Thoracic aorta (tissue), 2 donors: ENCODE data around the gene CAND2. TPM values are rescaled to one million over a fixed set of nuclear protein-coding genes. Genes with fewer than 3 reads are reported as not detected.

Experiments used
- ATAC-seq: fragments of 150-250 bp; one replicate; pipeline ENCODE4 v1.8.0; 2017; ENCODE audit warnings: low read depth; ENCODE audit not compliant: insufficient number of reproducible peaks, low FRiP score
- DNase-seq: peaks from one replicate; pipeline ENCODE4 v3.0.0-alpha.2; 2020; ENCODE audit warnings: low spot score
- H3K27ac ChIP-seq, 2 donors: fragments of 200-600 bp; sonication (generic); 1 replicate in 1 of 2; 2 replicates in 1 of 2; pipeline ENCODE4 v1.5.1; 2016; ENCODE audit warnings: mild to moderate bottlenecking in 2 of 2, moderate library complexity in 2 of 2
- H3K27me3 ChIP-seq: fragments of 200-600 bp; sonication (generic); replicated peaks from 2 replicates; pipeline ENCODE4 v1.6.0; 2016; ENCODE audit warnings: mild to moderate bottlenecking; ENCODE audit not compliant: insufficient read depth
- H3K36me3 ChIP-seq: fragments of 200-600 bp; sonication (generic); one replicate; pipeline ENCODE4 v1.5.1; 2016
- H3K4me1 ChIP-seq, 2 donors: fragments of 200-600 bp; sonication (generic); 1 replicate in 1 of 2; 2 replicates in 1 of 2; pipeline versions ENCODE4 v1.5.1 to v1.6.0; 2016; ENCODE audit warnings: low read depth in 2 of 2, mild to moderate bottlenecking in 1 of 2; ENCODE audit not compliant: control insufficient read depth in 1 of 2
- H3K4me3 ChIP-seq: fragments of 200-600 bp; sonication (generic); 2 replicates; pipeline ENCODE4 v1.5.1; 2016; ENCODE audit warnings: mild to moderate bottlenecking
- H3K9me3 ChIP-seq: fragments of 200-600 bp; sonication (generic); 2 replicates; pipeline ENCODE4 v1.5.1; 2016
- total RNA-seq, 2 donors: library from RNA; depleted of rRNA; stranded (reverse); fragments of >200 nt; gene quantifications; one replicate each; pipeline versions ENCODE4 v1.1.0 to v1.2.3, GENCODE V29; 2016
- TF ChIP-seq, protein P1 (sequence below): fragments of 200-600 bp; sonication (generic); IDR thresholded peaks from one replicate; pipeline ENCODE4 v1.5.1; 2019; ENCODE audit warnings: antibody characterized with exemption

The CAND2 gene
- total RNA-seq, 2 donors from 2014 or later = 25.9 to 44.6 TPM

DNA sequence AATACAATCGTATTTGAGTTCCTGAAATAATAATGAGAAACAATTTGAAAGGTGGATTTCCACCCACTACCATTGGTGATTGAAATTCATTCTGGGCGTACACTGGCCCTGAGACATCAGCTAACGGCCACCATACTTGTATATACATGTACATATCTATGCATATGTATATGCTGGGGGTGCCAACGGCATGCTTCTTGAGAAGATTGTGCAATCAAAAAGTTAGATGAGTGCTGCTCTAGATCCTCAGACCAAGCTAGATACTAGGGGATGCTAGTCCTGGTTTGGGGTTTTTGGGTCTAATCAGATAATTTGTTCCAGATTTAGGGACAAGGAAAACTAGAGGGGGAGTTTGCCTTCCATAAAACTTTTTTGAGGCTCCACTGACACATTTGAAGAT is 40.3 kb upstream of the CAND2 start:
- H3K36me3 ChIP-seq = no peaks in the 10 kb centered on the region
- H3K4me3 ChIP-seq = no peak overlapping the region
- TF ChIP-seq, protein P1, sequence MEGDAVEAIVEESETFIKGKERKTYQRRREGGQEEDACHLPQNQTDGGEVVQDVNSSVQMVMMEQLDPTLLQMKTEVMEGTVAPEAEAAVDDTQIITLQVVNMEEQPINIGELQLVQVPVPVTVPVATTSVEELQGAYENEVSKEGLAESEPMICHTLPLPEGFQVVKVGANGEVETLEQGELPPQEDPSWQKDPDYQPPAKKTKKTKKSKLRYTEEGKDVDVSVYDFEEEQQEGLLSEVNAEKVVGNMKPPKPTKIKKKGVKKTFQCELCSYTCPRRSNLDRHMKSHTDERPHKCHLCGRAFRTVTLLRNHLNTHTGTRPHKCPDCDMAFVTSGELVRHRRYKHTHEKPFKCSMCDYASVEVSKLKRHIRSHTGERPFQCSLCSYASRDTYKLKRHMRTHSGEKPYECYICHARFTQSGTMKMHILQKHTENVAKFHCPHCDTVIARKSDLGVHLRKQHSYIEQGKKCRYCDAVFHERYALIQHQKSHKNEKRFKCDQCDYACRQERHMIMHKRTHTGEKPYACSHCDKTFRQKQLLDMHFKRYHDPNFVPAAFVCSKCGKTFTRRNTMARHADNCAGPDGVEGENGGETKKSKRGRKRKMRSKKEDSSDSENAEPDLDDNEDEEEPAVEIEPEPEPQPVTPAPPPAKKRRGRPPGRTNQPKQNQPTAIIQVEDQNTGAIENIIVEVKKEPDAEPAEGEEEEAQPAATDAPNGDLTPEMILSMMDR = no peak
- DNase-seq = no peak
- no peak overlapping the region for H3K27ac ChIP-seq
- H3K27me3 ChIP-seq = no peaks in the 10 kb centered on the region
- peaks cover 8 to 9% of the 10 kb centered on the region in 2 donors for H3K4me1 ChIP-seq
- H3K9me3 ChIP-seq = no peaks in the 10 kb centered on the region
- ATAC-seq = no peak

DNA sequence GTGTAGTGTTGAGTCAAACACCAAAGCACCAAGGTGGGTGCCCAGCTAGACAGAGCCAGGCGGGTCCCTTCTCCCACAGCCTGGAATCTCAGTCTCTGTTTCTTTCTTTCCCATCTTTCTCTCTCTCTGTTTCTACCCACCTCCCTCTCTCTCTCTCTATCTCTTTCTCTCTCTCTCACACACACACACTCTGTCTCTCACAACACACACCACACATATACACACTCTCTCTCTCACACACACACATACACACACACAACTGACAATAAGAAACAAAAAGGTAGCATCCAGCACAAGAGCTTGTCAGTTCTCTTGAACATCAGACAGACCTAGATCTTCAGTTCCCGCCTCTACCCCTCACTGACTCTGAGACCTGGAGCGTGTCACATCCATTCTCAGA is 39.8 kb upstream of the CAND2 start:
- Histone ChIP-seq H3K9me3 (no peaks in the 10 kb centered on the region), H3K4me1 (peaks cover 8 to 9% of the 10 kb centered on the region in 2 donors), H3K27me3 (no peaks in the 10 kb centered on the region), H3K36me3 (no peaks in the 10 kb centered on the region), H3K4me3 (no peak overlapping the region), H3K27ac (no peak overlapping the region)
- no peak for DNase-seq
- TF ChIP-seq, protein P1 = no peak
- no peak for ATAC-seq

DNA sequence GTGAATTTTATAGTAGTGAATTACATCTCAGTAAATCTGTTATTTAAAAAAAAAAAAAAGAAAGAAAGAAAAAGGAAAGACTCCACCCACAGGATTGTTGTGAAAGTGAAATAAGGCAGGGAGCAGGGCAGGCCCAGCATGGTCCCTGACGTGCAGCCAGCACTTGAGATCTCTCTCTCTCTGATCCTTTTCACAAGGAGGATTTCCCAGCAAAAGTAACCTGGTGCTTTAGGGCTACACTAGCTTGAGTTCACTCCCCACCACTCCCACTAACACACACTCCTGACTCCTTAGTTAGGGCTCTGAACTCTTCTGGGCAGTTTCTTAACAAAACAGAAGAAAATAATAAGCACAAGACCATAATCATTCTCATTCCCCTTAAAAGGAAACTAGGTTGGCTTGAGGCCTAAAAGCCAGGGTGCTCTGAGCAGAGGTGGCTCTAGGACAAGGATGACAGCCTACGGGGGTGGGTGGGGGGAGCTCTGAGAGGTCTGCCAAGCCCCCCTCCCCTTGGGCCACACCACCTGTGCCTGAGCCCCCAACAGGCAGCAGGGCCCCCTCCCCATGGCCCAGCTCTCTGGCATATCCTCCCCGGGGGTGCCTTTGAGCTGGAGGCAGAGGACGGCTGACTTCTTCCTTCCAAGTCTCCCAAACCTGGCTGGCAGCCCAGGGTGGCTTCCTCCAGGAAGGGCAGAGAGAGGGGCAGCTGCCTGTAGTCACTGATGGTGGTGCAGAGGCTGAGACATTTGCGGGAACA is 38.3 kb upstream of the CAND2 start:
- H3K36me3 ChIP-seq = no peaks in the 10 kb centered on the region
- no peaks in the 10 kb centered on the region for H3K27me3 ChIP-seq
- peaks cover 8 to 9% of the 10 kb centered on the region in 2 donors for H3K4me1 ChIP-seq
- TF ChIP-seq, protein P1 = no peak
- H3K4me3 ChIP-seq = peak overlapping the region; percentile 45
- H3K9me3 ChIP-seq = no peaks in the 10 kb centered on the region
- peak overlapping the region; percentile 33 to 71 for H3K27ac ChIP-seq
- ATAC-seq (no peak), DNase-seq (no peak)

DNA sequence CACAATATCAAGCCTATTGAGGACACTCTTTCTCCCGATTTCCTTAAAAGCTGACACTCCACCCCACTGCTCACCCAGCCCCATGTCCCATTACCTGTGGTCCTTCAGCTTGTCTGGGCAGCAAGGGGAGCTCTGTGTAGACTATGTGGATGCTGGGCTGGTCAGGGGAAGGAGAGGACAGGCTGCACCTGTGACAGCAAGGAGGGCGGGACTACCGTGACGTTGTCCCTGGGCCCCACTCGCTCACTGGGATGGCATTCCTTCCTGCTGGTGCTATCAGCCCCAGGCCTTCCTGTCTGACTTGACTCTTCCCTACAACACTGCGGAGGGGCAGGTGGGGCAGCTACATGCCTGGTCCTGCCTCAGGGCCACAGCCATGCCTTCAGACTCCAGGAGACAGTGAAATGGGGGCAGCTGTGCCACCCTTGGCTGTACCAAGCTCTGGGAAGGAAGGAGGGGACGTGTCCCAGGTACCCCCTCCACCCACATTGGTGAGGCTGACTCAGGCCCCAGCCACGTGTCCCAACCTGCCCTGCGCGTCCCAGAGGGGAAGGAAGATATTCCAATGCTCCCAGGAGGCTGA is 37.3 kb upstream of the CAND2 start, which contains the start of gene TMEM40:
TMEM40 (minus strand) TSS at position 163 of the 583 bp plus-strand sequence. CDS start 9,427 bp downstream, outside the sequence.
- TF ChIP-seq, protein P1 = no peak
- H3K4me3 ChIP-seq = peak within 1 kb of the TSS; percentile 45
- DNase-seq = no peak

DNA sequence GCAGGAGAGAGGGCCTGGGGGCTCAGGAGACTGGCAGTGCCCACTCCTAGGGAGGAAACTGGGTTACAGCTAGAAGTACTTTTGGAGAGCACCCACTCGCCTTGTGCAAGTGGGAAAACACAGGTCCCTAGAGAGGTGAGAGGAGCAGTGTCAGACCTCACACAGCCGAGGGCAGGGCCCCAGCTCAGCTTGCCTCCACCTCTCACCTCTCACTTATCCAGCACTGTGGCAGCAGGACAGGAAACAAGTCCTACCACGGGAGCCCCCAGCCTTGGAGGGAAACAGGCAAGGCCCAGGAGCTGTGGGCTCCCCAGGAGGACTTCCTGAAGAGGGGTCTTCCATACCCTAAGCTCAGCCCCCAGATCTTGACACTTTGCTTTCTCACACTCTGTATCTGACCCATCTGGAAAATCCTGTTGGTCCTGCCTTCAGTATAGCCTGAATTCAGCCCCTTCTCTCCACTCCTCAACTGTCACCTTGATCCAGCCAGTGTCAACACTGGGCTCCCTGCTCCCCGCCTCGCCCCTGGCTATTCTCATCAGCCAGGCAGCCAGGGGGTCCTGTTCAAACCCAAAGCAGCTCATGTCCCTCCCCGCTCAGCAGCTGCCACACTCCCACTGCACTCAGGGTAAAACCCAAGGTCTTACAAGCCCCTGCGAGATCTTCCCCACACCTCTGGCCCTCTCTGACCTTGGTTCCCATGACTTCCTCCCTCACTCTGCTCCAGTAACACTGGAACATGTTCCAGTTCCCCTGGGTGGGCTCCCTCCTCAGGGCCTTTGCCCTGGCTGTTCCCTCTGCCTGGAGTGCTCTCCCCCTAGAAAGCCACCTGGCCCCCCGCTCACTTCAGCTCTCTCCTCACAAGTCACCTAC is 36.6 kb upstream of the CAND2 start:
- Histone ChIP-seq H3K27me3 (no peaks in the 10 kb centered on the region), H3K9me3 (no peaks in the 10 kb centered on the region), H3K4me3 (no peak overlapping the region), H3K36me3 (no peaks in the 10 kb centered on the region), H3K4me1 (peaks cover 8 to 9% of the 10 kb centered on the region in 2 donors), H3K27ac (no peak overlapping the region)
- ATAC-seq = no peak
- DNase-seq = no peak
- TF ChIP-seq, protein P1 = no peak

More for the DNA sequence above, 37.3 kb upstream of the CAND2 start, which contains the start of gene TMEM40:
- Histone ChIP-seq H3K36me3 (no peaks in the 10 kb centered on the region), H3K27ac (peak within 1 kb of the TSS; percentile 33 to 71), H3K27me3 (no peaks in the 10 kb centered on the region), H3K4me1 (peaks cover 8 to 9% of the 10 kb centered on the region in 2 donors), H3K9me3 (no peaks in the 10 kb centered on the region)
- ATAC-seq = no peak
